ENCODE results near the gene ATRNL1.

GRCh38 chr10:115875172-115875571 is 782.0 kb downstream of the ATRNL1 start:
- no peak for TF ChIP-seq EP300 (IDR thresholded peaks at IDR 0.05; ENCODE audit: low read depth)
- no peak for TF ChIP-seq POLR2AphosphoS5 (IDR thresholded peaks at IDR 0.05)
- TF ChIP-seq, protein P1, sequence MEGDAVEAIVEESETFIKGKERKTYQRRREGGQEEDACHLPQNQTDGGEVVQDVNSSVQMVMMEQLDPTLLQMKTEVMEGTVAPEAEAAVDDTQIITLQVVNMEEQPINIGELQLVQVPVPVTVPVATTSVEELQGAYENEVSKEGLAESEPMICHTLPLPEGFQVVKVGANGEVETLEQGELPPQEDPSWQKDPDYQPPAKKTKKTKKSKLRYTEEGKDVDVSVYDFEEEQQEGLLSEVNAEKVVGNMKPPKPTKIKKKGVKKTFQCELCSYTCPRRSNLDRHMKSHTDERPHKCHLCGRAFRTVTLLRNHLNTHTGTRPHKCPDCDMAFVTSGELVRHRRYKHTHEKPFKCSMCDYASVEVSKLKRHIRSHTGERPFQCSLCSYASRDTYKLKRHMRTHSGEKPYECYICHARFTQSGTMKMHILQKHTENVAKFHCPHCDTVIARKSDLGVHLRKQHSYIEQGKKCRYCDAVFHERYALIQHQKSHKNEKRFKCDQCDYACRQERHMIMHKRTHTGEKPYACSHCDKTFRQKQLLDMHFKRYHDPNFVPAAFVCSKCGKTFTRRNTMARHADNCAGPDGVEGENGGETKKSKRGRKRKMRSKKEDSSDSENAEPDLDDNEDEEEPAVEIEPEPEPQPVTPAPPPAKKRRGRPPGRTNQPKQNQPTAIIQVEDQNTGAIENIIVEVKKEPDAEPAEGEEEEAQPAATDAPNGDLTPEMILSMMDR (IDR thresholded peaks at IDR 0.05): no peak
- TF ChIP-seq POLR2A (IDR thresholded peaks at IDR 0.05): no peak
